Kidney (tissue), 14 donors: ENCODE results near the gene EPAS1. TPM values are rescaled to one million over a fixed set of nuclear protein-coding genes. Genes with fewer than 3 reads are reported as not detected.

Source experiments
- DNase-seq, 5 donors: peaks; one replicate each; pipeline ENCODE4 v3.0.0-alpha.2; 2013 to 2020
- FAIRE-seq: peaks from 2 replicates; lab custom pipeline; 2012; peaks lifted over from hg19 to GRCh38; lab: Jason Lieb, UNC
- H3K27ac ChIP-seq, 2 donors: one replicate each; pipeline ENCODE4 v1.7.0; 2013; ENCODE audit warnings: low read depth in 2 of 2, low read length in 2 of 2, inconsistent platforms in 1 of 2
- H3K27me3 ChIP-seq: one replicate; pipeline ENCODE4 v1.7.1; 2013; ENCODE audit warnings: low read length, inconsistent platforms; ENCODE audit not compliant: control insufficient read depth, insufficient read depth
- H3K36me3 ChIP-seq, 3 donors: one replicate each; pipeline versions ENCODE4 v1.7.0 to v1.7.1; 2013; ENCODE audit warnings: low read length in 3 of 3, control low read depth in 1 of 3, inconsistent platforms in 1 of 3; ENCODE audit not compliant: insufficient read depth in 3 of 3, control insufficient read depth in 2 of 3
- H3K4me1 ChIP-seq, 3 donors: one replicate each; pipeline versions ENCODE4 v1.7.0 to v1.7.1; 2013; ENCODE audit warnings: low read length in 3 of 3, inconsistent platforms in 1 of 3, low read depth in 1 of 3; ENCODE audit not compliant: control insufficient read depth in 2 of 3, insufficient read depth in 2 of 3
- H3K4me3 ChIP-seq, 3 donors: one replicate each; pipeline versions ENCODE4 v1.7.0 to v1.8.1; 2013; ENCODE audit warnings: low read length in 3 of 3, control low read depth in 1 of 3, inconsistent platforms in 1 of 3
- H3K9ac ChIP-seq, 3 donors: one replicate each; pipeline versions ENCODE4 v1.7.0 to v1.7.1; 2013; ENCODE audit warnings: low read length in 3 of 3, control low read depth in 1 of 3, inconsistent platforms in 1 of 3
- H3K9me3 ChIP-seq, 3 donors: one replicate each; pipeline versions ENCODE4 v1.7.0 to v1.7.1; 2013; ENCODE audit warnings: low read length in 3 of 3, control low read depth in 1 of 3, inconsistent platforms in 1 of 3; ENCODE audit not compliant: control insufficient read depth in 2 of 3, insufficient read depth in 1 of 3
- CTCF ChIP-seq: IDR thresholded peaks from 3 replicates; pipeline ENCODE4 v1.5.1; 2012; ENCODE audit warnings: mild to moderate bottlenecking, moderate library complexity, borderline replicate concordance; ENCODE audit not compliant: insufficient read depth; ENCODE audit errors: extremely low read depth
- intact Hi-C: fragments of 100-400 bp; cut with DNase I; formaldehyde crosslinking; loops from one replicate; pipeline ENCODE4 v1.11.1; 2022
- polyA plus RNA-seq: library from polyadenylated mRNA; stranded (reverse); fragments of 350-450 nt; fragmentation: Illumina TruSeq; extraction: RNeasy Lipid Tissue Mini Kit (QIAGEN cat#74804); gene quantifications from one replicate; pipeline ENCODE4 v1.2.3, GENCODE V29; 2014; ENCODE audit warnings: low read depth, low replicate concordance; ENCODE audit not compliant: insufficient read depth
- total RNA-seq: library from RNA; stranded (reverse); fragmentation: NEBNext Ultra II Directional; extraction: Animal tissue kit (Norgen Biotek cat#: 25700); gene quantifications from one replicate; pipeline ENCODE4 v1.2.1, GENCODE V29; 2021
- donor health status: control.
- donor health status: control.
- donor health status: control.
- donor health status: control.
- donor health status: control.
- donor health status: DM: yes; HTN: yes; CAD: no.
- donor health status: Normal renal cell carcinoma (clear cell type).

Gene EPAS1
- total and polyA plus RNA-seq, 2 donors from 2014 or later, result 142 to 398 TPM

GRCh38 chr2:46257476-46257875, 39.7 kb upstream of the EPAS1 start:
- no peaks in the 10 kb centered on the region for H3K27me3 ChIP-seq
- H3K36me3 ChIP-seq, result no peaks in the 10 kb centered on the region
- peaks cover 0 to 6% (median 4%) of the 10 kb centered on the region in 3 donors for H3K4me1 ChIP-seq
- H3K9me3 ChIP-seq, result no peaks in the 10 kb centered on the region
- no peak overlapping the region for H3K27ac ChIP-seq
- TF ChIP-seq CTCF, result no peak
- no peak overlapping the region for H3K9ac ChIP-seq
- H3K4me3 ChIP-seq, result no peak overlapping the region
- FAIRE-seq (no peak), DNase-seq (peak in 2 of 5 donors; percentile 19 to 65)
- intact Hi-C loops, result no loop called here

- Histone ChIP-seq H3K27ac (no peak overlapping the region), H3K36me3 (no peaks in the 10 kb centered on the region), H3K27me3 (no peaks in the 10 kb centered on the region), H3K9ac (no peak overlapping the region), H3K4me3 (no peak overlapping the region), H3K9me3 (no peaks in the 10 kb centered on the region), H3K4me1 (peaks cover 0 to 6% (median 4%) of the 10 kb centered on the region in 3 donors)
- intact Hi-C loops, result no loop called here
- FAIRE-seq (no peak), DNase-seq (no peak)
- no peak for TF ChIP-seq CTCF
Measured at GRCh38 chr2:46257980-46258379, 39.2 kb upstream of the EPAS1 start.

- no peak for FAIRE-seq
Measured at GRCh38 chr2:46258937-46259776, 38.0 kb upstream of the EPAS1 start.

More at GRCh38 chr2:46258937-46259776, 38.0 kb upstream of the EPAS1 start:
- no peak for TF ChIP-seq CTCF
- no peak overlapping the region for H3K9ac ChIP-seq
- peak in 1 of 5 donors; percentile 56 for DNase-seq
- peaks cover 0 to 6% (median 2%) of the 10 kb centered on the region in 3 donors for H3K4me1 ChIP-seq
- H3K9me3 ChIP-seq, result no peaks in the 10 kb centered on the region
- intact Hi-C loops, result no loop called here
- H3K27ac ChIP-seq, result no peak overlapping the region
- H3K27me3 ChIP-seq, result no peaks in the 10 kb centered on the region
- no peaks in the 10 kb centered on the region for H3K36me3 ChIP-seq
- no peak overlapping the region for H3K4me3 ChIP-seq
